Caco-2 (cell line): ENCODE data around the gene NGFR. TPM values are rescaled to one million over a fixed set of nuclear protein-coding genes. Genes with fewer than 3 reads are reported as not detected.

ENCODE experiments used
- BruUV-seq: library from RNA; stranded (reverse); fragments of 400-500 nt; replicated peaks from 2 replicates; lab custom pipeline; 2021; lab: Mats Ljungman, UMichigan
- CTCF ChIA-PET: fragments of 300-600 bp; sonication (Branson Sonifier 250); formaldehyde crosslinking; loops from one replicate; lab custom pipeline; 2022; ENCODE audit warnings: antibody characterized with exemption; lab: Charles Lee
- POLR2A ChIA-PET: fragments of 300-600 bp; sonication (Branson Sonifier 250); formaldehyde crosslinking; loops from one replicate; lab custom pipeline; 2022; ENCODE audit warnings: antibody characterized with exemption; lab: Charles Lee
- DNase-seq, 2 experiments: peaks; one replicate each; pipeline versions ENCODE4 v3.0.0 to v3.0.0-alpha.2; 2020 to 2022
- H3K27me3 ChIP-seq: replicated peaks from 2 replicates; pipeline ENCODE4 v1.6.0; 2011; ENCODE audit warnings: low read length; ENCODE audit not compliant: control insufficient read depth, insufficient read depth
- H3K36me3 ChIP-seq: 2 replicates; pipeline ENCODE4 v1.5.1; 2011; ENCODE audit warnings: low read length; ENCODE audit not compliant: control insufficient read depth, insufficient read depth
- H3K4me1 ChIP-seq: fragments of 250-450 bp; sonication (Bioruptor Pico); 2 replicates; pipeline ENCODE4 v1.5.1; 2020; ENCODE audit warnings: mild to moderate bottlenecking
- H3K4me3 ChIP-seq: 2 replicates; pipeline ENCODE4 v1.5.1; 2011; ENCODE audit warnings: low read depth, mild to moderate bottlenecking, control low read depth, low read length
- H3K9me3 ChIP-seq: fragments of 250-450 bp; sonication (Bioruptor Pico); 2 replicates; pipeline ENCODE4 v1.5.1; 2020; ENCODE audit warnings: mild to moderate bottlenecking, moderate library complexity
- H3K27ac Mint-ChIP-seq: one replicate; pipeline ENCODE4 v1.8.0; 2022; ENCODE audit warnings: mixed read lengths; ENCODE audit not compliant: unreplicated experiment
- H3K27me3 Mint-ChIP-seq: one replicate; pipeline ENCODE4 v1.8.0; 2022; ENCODE audit warnings: mixed read lengths; ENCODE audit not compliant: insufficient read depth, unreplicated experiment
- H3K36me3 Mint-ChIP-seq: one replicate; pipeline ENCODE4 v1.8.0; 2022; ENCODE audit warnings: mild to moderate bottlenecking, mixed read lengths; ENCODE audit not compliant: insufficient read depth, unreplicated experiment
- H3K4me1 Mint-ChIP-seq: one replicate; pipeline ENCODE4 v1.8.0; 2022; ENCODE audit warnings: low read depth, mixed read lengths; ENCODE audit not compliant: unreplicated experiment
- H3K4me3 Mint-ChIP-seq: one replicate; pipeline ENCODE4 v1.8.0; 2022; ENCODE audit warnings: mild to moderate bottlenecking, moderate library complexity, mixed read lengths; ENCODE audit not compliant: unreplicated experiment
- H3K9me3 Mint-ChIP-seq: one replicate; pipeline ENCODE4 v1.8.0; 2022; ENCODE audit warnings: mixed read lengths; ENCODE audit not compliant: unreplicated experiment
- CTCF ChIP-seq, 2 experiments: fragments of 200-600 bp in 1 of 2; IDR thresholded peaks; 1 replicate in 1 of 2; 2 replicates in 1 of 2; pipeline versions ENCODE4 v1.5.1 to v1.8.0; 2011 to 2022; ENCODE audit warnings: antibody characterized with exemption in 1 of 2, control low read depth in 1 of 2, inconsistent platforms in 1 of 2, low read depth in 1 of 2, low read length in 1 of 2, mild to moderate bottlenecking in 1 of 2, moderate library complexity in 1 of 2; ENCODE audit not compliant: insufficient read depth in 1 of 2, severe bottlenecking in 1 of 2, unreplicated experiment in 1 of 2
- intact Hi-C: fragments of 100-400 bp; cut with micrococcal nuclease; formaldehyde crosslinking; loops from one replicate; pipeline ENCODE4 v1.10.0; 2022; ENCODE audit not compliant: unreplicated experiment
- total RNA-seq: library from RNA; stranded (reverse); gene quantifications from 2 replicates; pipeline ENCODE4 v1.2.3, GENCODE V29; 2022

Gene NGFR
- total RNA-seq, 1 experiment from 2014 or later: 1.6 TPM

GRCh38 chr17:49514071-49514721, 19.1 kb downstream of the NGFR start:
- TF ChIP-seq CTCF (IDR thresholded peaks at IDR 0.05; ENCODE audit: insufficient read depth in 1 of 2, low read depth in 1 of 2, low read length in 1 of 2, severe bottlenecking in 1 of 2, unreplicated experiment in 1 of 2): peak in 1 of 2 experiments; percentile 76
- peaks cover 3% of the 10 kb centered on the region; the same call in 1 of the 2 replicates for H3K4me1 ChIP-seq
- Mint-ChIP-seq H3K36me3 (no peaks in the 10 kb centered on the region), H3K4me3 (no peak overlapping the region), H3K27me3 (peaks cover 3% of the 10 kb centered on the region), H3K9me3 (no peaks in the 10 kb centered on the region), H3K27ac (no peak overlapping the region), H3K4me1 (peaks cover 20% of the 10 kb centered on the region)
- DNase-seq: peak; percentile 52 to 55
- POLR2A ChIA-PET: no interaction called here
- H3K27me3 ChIP-seq: no peaks in the 10 kb centered on the region
- BruUV-seq: no TSS peak
- no peaks in the 10 kb centered on the region for H3K36me3 ChIP-seq
- CTCF ChIA-PET: interaction anchor here (0.5 to 3.7 kb wide), 14 partner anchors 9 to 144 kb away, joined by 3 to 30 read pairs (median 4); no protein-coding TSS in a partner anchor
- intact Hi-C loops: loop anchor here (1.0 kb wide), 1 partner anchor 42 kb away; no protein-coding TSS in a partner anchor
- no peaks in the 10 kb centered on the region for H3K9me3 ChIP-seq
- H3K4me3 ChIP-seq: no peak overlapping the region

DNA sequence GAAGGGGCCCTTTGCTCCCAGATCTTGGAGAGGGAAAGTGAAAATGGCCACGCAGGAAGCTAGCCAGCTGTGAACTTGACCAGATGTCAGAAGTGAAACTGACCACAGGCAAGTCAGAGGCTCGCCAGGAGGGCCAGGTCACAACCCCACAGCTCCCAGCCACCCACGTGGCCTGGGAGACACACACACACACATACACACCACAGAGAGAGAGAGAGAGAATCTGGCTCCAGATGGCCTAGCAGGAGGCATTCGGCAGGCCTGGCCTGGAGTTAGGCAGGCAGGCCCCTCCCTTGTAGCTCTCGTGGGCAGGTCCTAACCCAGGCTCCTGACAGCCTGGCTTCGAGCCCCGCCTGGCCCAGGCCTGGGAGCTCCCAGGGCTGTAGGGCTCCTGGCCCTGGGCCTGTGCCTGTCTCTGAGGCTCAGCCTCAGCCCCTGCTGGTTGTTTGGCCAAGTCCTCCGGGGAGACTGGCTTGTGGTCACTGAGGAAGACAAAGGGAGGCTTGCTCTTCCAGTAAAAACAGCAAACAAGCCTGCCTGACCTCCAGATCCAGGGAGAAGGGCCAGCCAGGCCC, 20.2 kb downstream of the NGFR start:
- H3K4me1 Mint-ChIP-seq: peaks cover 20% of the 10 kb centered on the region
- TF ChIP-seq CTCF (IDR thresholded peaks at IDR 0.05; ENCODE audit: insufficient read depth in 1 of 2, low read depth in 1 of 2, low read length in 1 of 2, severe bottlenecking in 1 of 2, unreplicated experiment in 1 of 2): no peak
- Histone ChIP-seq H3K27me3 (no peaks in the 10 kb centered on the region), H3K36me3 (no peaks in the 10 kb centered on the region), H3K4me1 (no peaks in the 10 kb centered on the region), H3K4me3 (no peak overlapping the region), H3K9me3 (no peaks in the 10 kb centered on the region)
- H3K4me3 Mint-ChIP-seq: no peak overlapping the region
- no peaks in the 10 kb centered on the region for H3K9me3 Mint-ChIP-seq
- peak overlapping the region; percentile 5 for H3K27ac Mint-ChIP-seq
- H3K27me3 Mint-ChIP-seq: peaks cover 8% of the 10 kb centered on the region
- no peaks in the 10 kb centered on the region for H3K36me3 Mint-ChIP-seq
- ChIA-PET POLR2A (no interaction called here), CTCF (interaction anchor here (0.5 to 3.7 kb wide), 9 partner anchors 12 to 239 kb away, joined by 3 to 30 read pairs (median 5); no protein-coding TSS in a partner anchor)
- intact Hi-C loops: no loop called here
- no TSS peak for BruUV-seq
- DNase-seq: peak; percentile 62 to 63

DNA sequence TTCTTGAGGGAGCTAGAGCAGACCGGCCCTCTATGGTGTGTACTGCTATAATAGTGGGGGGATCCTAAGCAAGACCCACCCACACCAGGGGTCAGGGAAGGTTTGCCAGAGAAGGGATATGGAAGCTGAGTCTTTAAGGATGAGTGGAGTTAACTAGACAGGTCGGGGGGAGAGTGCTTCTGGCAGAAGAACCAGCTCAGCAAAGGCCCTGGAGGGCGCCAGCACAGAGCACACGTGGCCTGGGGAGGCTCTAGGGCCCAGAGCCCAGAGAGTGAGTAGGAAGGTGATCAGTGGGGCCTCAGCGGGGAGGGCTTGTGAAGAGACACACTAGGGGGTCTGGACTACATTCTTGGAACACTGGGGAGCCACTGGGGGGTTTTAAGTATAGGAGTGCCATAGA, 21.1 kb downstream of the NGFR start:
- no peak overlapping the region for H3K27ac Mint-ChIP-seq
- intact Hi-C loops: no loop called here
- peaks cover 16% of the 10 kb centered on the region for H3K4me1 Mint-ChIP-seq
- CTCF ChIA-PET: interaction anchor here (0.6 to 3.7 kb wide), 4 partner anchors 14 to 244 kb away, joined by 4 to 30 read pairs (median 11); no protein-coding TSS in a partner anchor
- DNase-seq: peak in 1 of 2 experiments; percentile 30
- peaks cover 11% of the 10 kb centered on the region for H3K27me3 Mint-ChIP-seq
- no peaks in the 10 kb centered on the region for H3K9me3 ChIP-seq
- H3K4me1 ChIP-seq: no peaks in the 10 kb centered on the region
- no peaks in the 10 kb centered on the region for H3K36me3 Mint-ChIP-seq
- no TSS peak for BruUV-seq
- H3K4me3 Mint-ChIP-seq: no peak overlapping the region
- no peaks in the 10 kb centered on the region for H3K9me3 Mint-ChIP-seq
- H3K36me3 ChIP-seq: no peaks in the 10 kb centered on the region
- no peak overlapping the region for H3K4me3 ChIP-seq
- H3K27me3 ChIP-seq: no peaks in the 10 kb centered on the region
- POLR2A ChIA-PET: no interaction called here
- no peak for TF ChIP-seq CTCF (IDR thresholded peaks at IDR 0.05; ENCODE audit: insufficient read depth in 1 of 2, low read depth in 1 of 2, low read length in 1 of 2, severe bottlenecking in 1 of 2, unreplicated experiment in 1 of 2)
